SJCRH30 (cell line): Measurements from ENCODE around the gene TOX2. TPM values are rescaled to one million over a fixed set of nuclear protein-coding genes. Genes with fewer than 3 reads are reported as not detected.

Experiments used
- DNase-seq, 2 experiments: peaks; one replicate each; pipeline ENCODE4 v3.0.0-alpha.2; 2015 to 2020
- H3K27ac ChIP-seq: fragments of 250-450 bp; sonication (Bioruptor Pico); 2 replicates; pipeline ENCODE4 v1.5.1; 2020; ENCODE audit warnings: mild to moderate bottlenecking, moderate library complexity
- H3K27me3 ChIP-seq: fragments of 250-450 bp; sonication (Bioruptor Pico); 2 replicates; pipeline ENCODE4 v1.5.1; 2020; ENCODE audit warnings: mild to moderate bottlenecking, moderate library complexity
- H3K36me3 ChIP-seq: fragments of 250-450 bp; sonication (Bioruptor Pico); 2 replicates; pipeline ENCODE4 v1.5.1; 2020; ENCODE audit warnings: mild to moderate bottlenecking, moderate library complexity
- H3K4me1 ChIP-seq: fragments of 250-450 bp; sonication (Bioruptor Pico); 2 replicates; pipeline ENCODE4 v1.5.1; 2020; ENCODE audit warnings: mild to moderate bottlenecking, moderate library complexity
- H3K4me3 ChIP-seq: fragments of 250-450 bp; sonication (Bioruptor Pico); 2 replicates; pipeline ENCODE4 v1.5.1; 2020; ENCODE audit warnings: mild to moderate bottlenecking, moderate library complexity
- H3K9me3 ChIP-seq: fragments of 250-450 bp; sonication (Bioruptor Pico); replicated peaks from 2 replicates; pipeline ENCODE4 v1.5.1; 2020; ENCODE audit warnings: mild to moderate bottlenecking, moderate library complexity
- total RNA-seq: library from RNA; depleted of rRNA; stranded (reverse); fragments of >200 nt; shearing (Covaris generic); gene quantifications from 2 replicates; pipeline ENCODE4 v1.2.3, GENCODE V29; 2014

Gene TOX2
- total RNA-seq, 1 experiment from 2014 or later = 10.1 TPM

DNA sequence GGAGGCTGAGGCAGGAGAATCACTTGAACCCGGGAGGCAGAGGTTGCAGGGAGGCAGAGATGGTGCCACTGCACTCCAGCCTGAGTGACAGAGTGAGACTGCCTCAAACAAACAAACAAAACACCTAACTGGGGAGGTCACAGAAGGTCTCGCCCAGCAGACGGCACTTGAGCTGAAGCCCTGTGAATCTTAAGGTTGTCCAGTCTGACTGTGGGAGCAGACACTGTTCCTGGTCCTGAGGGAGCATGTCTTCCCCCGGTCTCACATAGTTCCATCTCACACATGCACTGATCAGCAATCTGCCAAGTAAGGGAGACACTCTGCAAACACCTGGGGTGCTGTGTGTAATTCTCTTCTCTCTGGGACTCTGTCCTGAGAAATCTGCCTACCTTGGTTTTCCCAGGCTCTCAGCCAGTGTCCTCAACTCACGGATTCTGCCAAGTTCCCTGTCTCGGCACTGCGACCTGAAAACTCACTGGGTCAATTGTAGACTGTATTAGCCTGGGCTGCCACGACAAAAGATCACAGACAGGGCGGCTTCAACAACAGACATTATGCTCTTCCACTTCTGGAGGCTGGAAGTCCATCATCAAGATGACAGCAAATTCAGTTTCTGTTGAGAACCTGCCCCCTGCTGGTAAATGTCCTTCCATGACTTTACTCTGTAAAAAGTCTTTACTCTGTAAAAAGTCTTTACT lies 178.0 kb downstream of the TOX2 start:
- Histone ChIP-seq H3K4me1 (peaks cover 8% of the 10 kb centered on the region; the same call in 1 of the 2 replicates), H3K9me3 (no peaks in the 10 kb centered on the region), H3K4me3 (no peak overlapping the region), H3K27ac (no peak overlapping the region), H3K27me3 (no peaks in the 10 kb centered on the region), H3K36me3 (no peaks in the 10 kb centered on the region)
- peak; percentile 69 to 81 for DNase-seq

DNA sequence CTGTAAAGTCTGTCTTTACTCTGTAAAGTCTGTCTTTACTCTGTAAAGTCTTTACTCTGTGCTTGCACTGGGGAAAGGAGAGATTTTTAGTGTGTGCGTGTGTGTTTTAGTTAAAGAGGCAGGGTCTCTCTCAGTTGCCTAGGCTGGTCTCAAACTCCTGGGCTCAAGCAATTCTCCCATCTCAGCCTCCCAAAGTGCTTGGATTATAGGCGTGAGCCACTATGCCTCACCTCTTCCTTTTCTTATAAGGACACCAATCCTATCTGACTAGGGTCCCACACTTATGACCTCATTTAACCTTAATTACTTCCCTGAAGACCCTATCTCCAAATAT lies 178.6 kb downstream of the TOX2 start:
- no peak overlapping the region for H3K27ac ChIP-seq
- H3K4me1 ChIP-seq = peaks cover 8% of the 10 kb centered on the region; the same call in 1 of the 2 replicates
- no peaks in the 10 kb centered on the region for H3K36me3 ChIP-seq
- no peaks in the 10 kb centered on the region for H3K27me3 ChIP-seq
- H3K9me3 ChIP-seq = no peaks in the 10 kb centered on the region
- DNase-seq = no peak
- no peak overlapping the region for H3K4me3 ChIP-seq

- Histone ChIP-seq H3K9me3 (no peaks in the 10 kb centered on the region), H3K36me3 (no peaks in the 10 kb centered on the region), H3K4me1 (peaks cover 5% of the 10 kb centered on the region; the same call in 1 of the 2 replicates), H3K27ac (no peak overlapping the region), H3K27me3 (no peaks in the 10 kb centered on the region), H3K4me3 (no peak overlapping the region)
- no peak for DNase-seq
These were observed 181.2 kb downstream of the TOX2 start for GRCh38 chr20:44095831-44096230.

DNA sequence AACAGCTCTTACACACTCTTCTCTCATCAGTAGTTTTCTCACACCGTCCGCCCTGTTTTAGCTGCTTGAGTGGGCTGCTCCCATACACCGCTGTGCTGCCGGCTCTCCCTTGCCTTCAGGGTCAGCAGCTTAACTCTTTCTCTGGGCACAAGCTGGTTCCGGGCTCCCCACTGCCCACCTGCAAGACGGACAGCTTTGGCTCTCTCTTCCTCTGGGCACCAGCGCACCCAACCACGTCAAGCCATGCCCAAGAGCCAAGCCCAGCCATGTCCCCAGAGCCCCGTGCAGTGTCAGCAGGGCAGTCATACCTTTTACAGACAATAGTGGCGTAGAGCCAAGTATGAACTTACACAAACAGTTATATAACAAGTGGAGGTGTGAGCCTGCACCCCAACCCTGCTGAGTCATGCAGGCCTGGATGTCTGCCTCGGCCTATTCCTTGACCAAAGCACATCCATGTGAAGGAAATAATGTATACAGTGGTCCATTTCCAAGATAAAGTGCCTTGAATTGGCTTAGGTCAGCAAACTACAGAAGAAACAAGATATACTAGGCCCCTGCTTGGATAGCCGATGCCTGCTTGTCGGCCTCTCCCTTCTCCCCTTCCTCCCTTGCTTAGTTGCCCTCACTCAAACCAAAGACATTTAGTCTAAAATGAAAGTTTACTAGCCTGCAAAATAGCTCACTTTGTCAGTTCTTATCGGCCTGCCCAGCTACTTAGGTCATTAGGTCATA lies 183.0 kb downstream of the TOX2 start:
- H3K4me1 ChIP-seq = peaks cover 5% of the 10 kb centered on the region; the same call in 1 of the 2 replicates
- peaks cover 9% of the 10 kb centered on the region; the same call in 1 of the 2 replicates for H3K9me3 ChIP-seq
- no peak overlapping the region for H3K27ac ChIP-seq
- no peak overlapping the region for H3K4me3 ChIP-seq
- DNase-seq = no peak
- H3K36me3 ChIP-seq = no peaks in the 10 kb centered on the region
- H3K27me3 ChIP-seq = no peaks in the 10 kb centered on the region

DNA sequence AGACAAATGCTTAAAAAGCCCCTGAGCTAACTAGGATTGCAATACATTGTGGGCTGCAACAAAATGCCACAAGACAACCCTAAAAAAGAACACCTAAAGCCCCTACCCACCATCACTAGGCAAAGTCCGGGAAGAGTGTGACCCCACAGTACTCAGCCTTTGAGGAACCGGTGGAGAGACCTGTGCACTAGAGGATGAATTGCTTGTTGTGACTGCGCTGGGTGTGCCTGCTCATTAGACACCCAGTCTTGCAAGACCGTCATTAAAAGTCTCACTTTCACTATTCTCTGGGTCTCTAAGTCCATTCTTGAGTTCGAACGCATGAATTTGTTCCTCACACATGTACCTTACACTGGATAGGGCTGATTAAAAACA lies 183.6 kb downstream of the TOX2 start:
- peaks cover 5% of the 10 kb centered on the region; the same call in 1 of the 2 replicates for H3K4me1 ChIP-seq
- no peak overlapping the region for H3K4me3 ChIP-seq
- no peaks in the 10 kb centered on the region for H3K27me3 ChIP-seq
- H3K9me3 ChIP-seq = peaks cover 9% of the 10 kb centered on the region; the same call in 1 of the 2 replicates
- no peak overlapping the region for H3K27ac ChIP-seq
- H3K36me3 ChIP-seq = no peaks in the 10 kb centered on the region
- DNase-seq = no peak

- DNase-seq = no peak
These were observed 184.0 kb downstream of the TOX2 start for GRCh38 chr20:44098657-44099056.

DNA sequence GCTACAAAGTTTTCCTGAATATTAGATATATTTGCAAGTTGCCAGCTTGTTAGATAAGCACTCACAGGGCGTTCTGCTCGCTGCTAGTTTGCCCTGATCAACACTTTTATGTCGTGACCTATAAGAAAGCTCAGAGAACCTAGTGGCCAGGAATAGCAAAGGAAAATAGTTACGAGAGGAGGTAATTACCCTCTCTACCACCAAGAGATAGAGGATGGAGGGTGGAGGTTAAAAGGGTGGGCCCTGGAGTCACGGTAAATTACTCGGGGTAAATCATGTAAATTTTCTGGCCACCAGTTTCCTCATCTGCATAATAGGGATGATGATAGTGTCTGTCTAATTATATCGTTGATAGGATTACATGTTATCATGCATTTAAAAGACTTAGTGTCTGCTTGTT lies 185.2 kb downstream of the TOX2 start:
- Histone ChIP-seq H3K9me3 (peaks cover 9% of the 10 kb centered on the region; the same call in 1 of the 2 replicates), H3K27me3 (no peaks in the 10 kb centered on the region), H3K36me3 (no peaks in the 10 kb centered on the region), H3K4me1 (peaks cover 9% of the 10 kb centered on the region), H3K27ac (no peak overlapping the region), H3K4me3 (no peak overlapping the region)
- no peak for DNase-seq

More at GRCh38 chr20:44098657-44099056, 184.0 kb downstream of the TOX2 start:
- Histone ChIP-seq H3K27me3 (no peaks in the 10 kb centered on the region), H3K27ac (no peak overlapping the region), H3K4me3 (no peak overlapping the region), H3K4me1 (peaks cover 5% of the 10 kb centered on the region; the same call in 1 of the 2 replicates), H3K36me3 (no peaks in the 10 kb centered on the region), H3K9me3 (peaks cover 9% of the 10 kb centered on the region; the same call in 1 of the 2 replicates)

GRCh38 chr20:44102582-44102981 lies 187.9 kb downstream of the TOX2 start:
- Histone ChIP-seq H3K36me3 (no peaks in the 10 kb centered on the region), H3K4me3 (no peak overlapping the region), H3K9me3 (peaks cover 9% of the 10 kb centered on the region; the same call in 1 of the 2 replicates), H3K27ac (no peak overlapping the region), H3K27me3 (no peaks in the 10 kb centered on the region), H3K4me1 (peaks cover 25% of the 10 kb centered on the region)
- no peak for DNase-seq

DNA sequence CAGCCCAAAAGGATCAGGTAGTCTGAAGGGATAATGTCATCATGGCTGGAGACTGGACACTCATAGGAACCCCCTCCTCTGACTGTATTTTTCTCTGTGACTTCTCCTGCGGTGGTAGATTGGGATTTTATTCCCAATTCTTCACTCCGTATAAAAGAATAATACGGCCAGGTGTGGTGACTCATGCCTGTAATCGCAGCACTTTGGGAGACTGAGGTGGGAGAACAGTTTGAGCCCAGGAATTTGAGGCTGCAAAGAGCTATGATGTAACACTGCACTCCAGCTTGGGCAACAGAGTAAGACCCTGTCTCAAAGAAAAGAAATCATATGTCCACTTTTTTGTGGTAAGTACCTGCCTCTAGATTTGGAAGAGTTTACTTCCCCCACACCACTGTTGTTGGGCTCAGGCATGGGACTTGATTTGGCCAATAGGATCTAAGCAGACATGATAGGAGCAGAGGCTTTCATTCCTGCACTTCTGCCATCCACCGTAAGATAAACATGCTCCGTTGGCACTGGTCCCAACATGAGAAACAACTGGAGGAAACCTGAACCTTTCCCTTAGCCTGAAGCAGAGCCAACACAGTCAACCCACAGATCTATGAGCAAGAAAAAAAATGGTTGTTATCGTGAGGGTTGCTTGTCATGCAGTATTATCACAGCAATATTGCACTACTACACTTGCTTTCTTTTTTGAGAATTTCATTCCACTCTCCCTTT lies 190.3 kb downstream of the TOX2 start:
- peak; percentile 95 to 99 for DNase-seq
- no peaks in the 10 kb centered on the region for H3K36me3 ChIP-seq
- no peak overlapping the region for H3K27ac ChIP-seq
- no peaks in the 10 kb centered on the region for H3K27me3 ChIP-seq
- H3K4me1 ChIP-seq = peaks cover 21% of the 10 kb centered on the region
- H3K9me3 ChIP-seq = peaks cover 19% of the 10 kb centered on the region
- no peak overlapping the region for H3K4me3 ChIP-seq

DNA sequence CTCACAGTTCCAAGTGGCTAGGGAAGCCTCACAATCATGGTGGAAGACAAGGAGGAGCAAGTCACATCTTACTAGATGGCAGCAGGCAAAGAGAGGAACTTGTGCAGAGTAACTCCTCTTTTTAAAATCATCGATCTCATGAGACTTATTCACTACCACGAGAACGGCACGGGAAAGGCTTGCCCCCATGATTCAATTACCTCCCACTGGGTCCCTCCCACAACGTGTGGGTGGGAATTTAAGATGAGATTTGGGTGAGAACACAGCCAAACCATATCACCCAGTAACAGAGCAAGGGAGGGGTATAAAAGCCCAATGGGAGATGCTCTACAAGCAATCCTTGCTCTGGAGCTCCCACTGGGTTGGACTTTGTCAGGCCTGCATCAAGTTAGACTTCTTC lies 192.0 kb downstream of the TOX2 start:
- H3K4me3 ChIP-seq = no peak overlapping the region
- no peak for DNase-seq
- no peaks in the 10 kb centered on the region for H3K36me3 ChIP-seq
- H3K27ac ChIP-seq = no peak overlapping the region
- H3K4me1 ChIP-seq = peaks cover 20% of the 10 kb centered on the region
- H3K9me3 ChIP-seq = peaks cover 19% of the 10 kb centered on the region
- H3K27me3 ChIP-seq = no peaks in the 10 kb centered on the region

- no peak overlapping the region for H3K27ac ChIP-seq
- H3K36me3 ChIP-seq = no peaks in the 10 kb centered on the region
- no peaks in the 10 kb centered on the region for H3K27me3 ChIP-seq
- H3K4me3 ChIP-seq = no peak overlapping the region
- no peak for DNase-seq
- H3K4me1 ChIP-seq = peaks cover 20% of the 10 kb centered on the region
- H3K9me3 ChIP-seq = peaks cover 10% of the 10 kb centered on the region
These were observed 195.3 kb downstream of the TOX2 start for GRCh38 chr20:44109951-44110361.

DNA sequence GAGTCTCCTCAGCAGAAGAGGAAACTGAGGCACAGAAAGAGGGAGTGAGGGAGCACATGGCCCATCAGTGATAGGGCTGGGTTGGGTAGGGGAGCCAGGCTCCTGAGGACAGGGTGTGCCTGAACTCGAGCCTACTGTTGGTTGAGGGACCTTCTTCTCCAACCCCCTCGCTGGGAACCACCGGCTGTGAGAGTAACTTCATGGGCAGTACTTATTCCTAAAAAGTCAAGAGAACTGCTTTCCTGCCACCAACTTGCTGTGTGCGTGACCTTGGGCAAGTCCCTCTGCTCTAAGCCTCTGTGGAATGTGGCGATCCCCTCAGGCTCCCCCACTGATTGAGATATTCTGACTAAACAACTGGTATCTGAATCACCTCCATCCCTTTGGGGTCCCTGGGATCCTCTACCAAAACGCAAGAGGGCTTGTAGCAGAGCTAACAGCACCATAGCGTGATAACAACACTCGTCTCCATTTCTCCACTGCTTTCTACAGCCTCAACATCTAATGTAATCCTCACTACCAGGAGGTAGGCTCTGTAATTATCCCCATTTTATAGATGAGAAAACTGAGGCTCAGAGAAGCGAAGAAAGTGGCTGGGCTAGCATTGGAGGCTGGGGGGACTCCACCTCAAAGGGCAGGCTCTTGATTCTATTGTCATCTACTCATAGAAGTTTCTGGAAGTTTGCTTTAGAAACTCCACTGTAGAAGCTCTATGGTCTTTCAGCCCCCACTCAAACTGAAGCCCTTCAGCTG lies 196.3 kb downstream of the TOX2 start:
- Histone ChIP-seq H3K9me3 (peaks cover 10% of the 10 kb centered on the region), H3K36me3 (no peaks in the 10 kb centered on the region), H3K27me3 (no peaks in the 10 kb centered on the region), H3K4me3 (no peak overlapping the region), H3K27ac (no peak overlapping the region), H3K4me1 (peaks cover 10% of the 10 kb centered on the region)
- DNase-seq = no peak

- H3K27ac ChIP-seq = no peak overlapping the region
These were observed 197.2 kb downstream of the TOX2 start for GRCh38 chr20:44111712-44112335.

GRCh38 chr20:44112456-44112855 lies 197.8 kb downstream of the TOX2 start:
- no peak overlapping the region for H3K4me3 ChIP-seq
- H3K4me1 ChIP-seq = peaks cover 6% of the 10 kb centered on the region
- H3K27ac ChIP-seq = no peak overlapping the region
- peaks cover 10% of the 10 kb centered on the region for H3K9me3 ChIP-seq
- DNase-seq = no peak
- no peaks in the 10 kb centered on the region for H3K27me3 ChIP-seq
- no peaks in the 10 kb centered on the region for H3K36me3 ChIP-seq

More at GRCh38 chr20:44111712-44112335, 197.2 kb downstream of the TOX2 start:
- Histone ChIP-seq H3K4me3 (no peak overlapping the region), H3K4me1 (peaks cover 6% of the 10 kb centered on the region), H3K27me3 (no peaks in the 10 kb centered on the region), H3K36me3 (no peaks in the 10 kb centered on the region), H3K9me3 (peaks cover 10% of the 10 kb centered on the region)
- peak; percentile 78 to 88 for DNase-seq
